Keratinocyte (primary cell): ENCODE measurements around the gene RIC3. TPM values are rescaled to one million over a fixed set of nuclear protein-coding genes. Genes with fewer than 3 reads are reported as not detected.

Experiments
- DNase-seq: peaks from one replicate; pipeline ENCODE4 v3.0.0-alpha.2; 2011; ENCODE audit warnings: low read depth, missing footprints, low spot score
- FAIRE-seq: peaks from 2 replicates; lab custom pipeline; 2011; peaks lifted over from hg19 to GRCh38; lab: Jason Lieb, UNC
- H2AFZ ChIP-seq: 2 replicates; pipeline ENCODE4 v1.6.0; 2012; ENCODE audit warnings: low read length, control low read depth, inconsistent platforms; ENCODE audit not compliant: control insufficient read depth
- H3K27ac ChIP-seq: 2 replicates; pipeline ENCODE4 v1.5.1; 2011; ENCODE audit warnings: low read length; ENCODE audit not compliant: control insufficient read depth, insufficient read depth
- H3K27me3 ChIP-seq: 3 replicates; pipeline ENCODE4 v1.6.0; 2011; ENCODE audit warnings: low read length; ENCODE audit not compliant: control insufficient read depth, insufficient read depth; ENCODE audit errors: extremely low read depth
- H3K36me3 ChIP-seq, 2 experiments: 2 replicates in 1 of 2; 3 replicates in 1 of 2; pipeline ENCODE4 v1.5.1; 2011; ENCODE audit warnings: low read length in 2 of 2, mild to moderate bottlenecking in 1 of 2; ENCODE audit not compliant: control insufficient read depth in 2 of 2, insufficient read depth in 2 of 2; ENCODE audit errors: extremely low read depth in 1 of 2
- H3K4me1 ChIP-seq: 3 replicates; pipeline ENCODE4 v1.5.1; 2011; ENCODE audit warnings: low read length; ENCODE audit not compliant: control insufficient read depth, insufficient read depth; ENCODE audit errors: extremely low read depth
- H3K4me2 ChIP-seq: 3 replicates; pipeline ENCODE4 v1.6.0; 2011; ENCODE audit warnings: low read depth, low read length; ENCODE audit not compliant: control insufficient read depth, insufficient read depth; ENCODE audit errors: extremely low read depth
- H3K4me3 ChIP-seq, 3 experiments: fragments of 200-600 bp in 1 of 3; sonication (generic) in 1 of 3; 2 replicates in 2 of 3; 3 replicates in 1 of 3; pipeline ENCODE4 v1.5.1; 2011 to 2016; ENCODE audit warnings: low read length in 3 of 3, mild to moderate bottlenecking in 3 of 3, control low read depth in 2 of 3, inconsistent platforms in 1 of 3, low read depth in 1 of 3, mixed read lengths in 1 of 3, mixed run types in 1 of 3, moderate library complexity in 1 of 3; ENCODE audit not compliant: control insufficient read depth in 2 of 3, insufficient read depth in 2 of 3; ENCODE audit errors: extremely low read depth in 1 of 3
- H3K79me2 ChIP-seq: 2 replicates; pipeline ENCODE4 v1.6.0; 2012; ENCODE audit warnings: low read length; ENCODE audit not compliant: control insufficient read depth, insufficient read depth
- H3K9ac ChIP-seq: 3 replicates; pipeline ENCODE4 v1.6.0; 2011; ENCODE audit warnings: low read length; ENCODE audit not compliant: control insufficient read depth, insufficient read depth; ENCODE audit errors: extremely low read depth
- H3K9me1 ChIP-seq: 3 replicates; pipeline ENCODE4 v1.6.0; 2011; ENCODE audit warnings: low read length; ENCODE audit not compliant: control insufficient read depth, insufficient read depth; ENCODE audit errors: extremely low read depth
- H3K9me3 ChIP-seq: 2 replicates; pipeline ENCODE4 v1.5.1; 2012; ENCODE audit warnings: low read depth, low read length; ENCODE audit not compliant: control insufficient read depth
- H4K20me1 ChIP-seq: 3 replicates; pipeline ENCODE4 v1.6.0; 2011; ENCODE audit warnings: low read length; ENCODE audit not compliant: control insufficient read depth, insufficient read depth; ENCODE audit errors: extremely low read depth
- EZH2 ChIP-seq: IDR thresholded peaks from one replicate; pipeline ENCODE4 v1.6.1; 2012; ENCODE audit warnings: inconsistent platforms, mild to moderate bottlenecking, low read length, moderate library complexity
- dilution Hi-C: fragments of 300-500 bp; cut with MboI; formaldehyde crosslinking; loops from one replicate; pipeline ENCODE4 v1.7.0; 2020; ENCODE audit warnings: low sequenced_read_pairs; ENCODE audit not compliant: extremely low pct_ligation_motif_present
- polyA plus RNA-seq, 5 experiments: library from polyadenylated mRNA; depleted of rRNA in 3 of 5; stranded (reverse) in 3 of 5; stranded (forward) in 1 of 5; unstranded in 1 of 5; fragments of >200 nt; gene quantifications; 1 replicate in 1 of 5; 2 replicates in 3 of 5; 3 replicates in 1 of 5; pipeline versions ENCODE4 v1.2.1 to v1.2.3, GENCODE V29; 2011 to 2012; ENCODE audit warnings: missing spikeins in 2 of 5, low read depth in 1 of 5, low replicate concordance in 1 of 5
- TF ChIP-seq, protein P1 (sequence below), 3 experiments: IDR thresholded peaks in 1 of 3; conservative IDR thresholded peaks in 1 of 3; optimal IDR thresholded peaks in 1 of 3; 2 replicates in 2 of 3; 3 replicates in 1 of 3; pipeline versions ENCODE3 to v1.5.1; 2011; ENCODE audit warnings: low read length in 3 of 3, mild to moderate bottlenecking in 3 of 3, moderate library complexity in 2 of 3, control low read depth in 1 of 3, inconsistent platforms in 1 of 3; ENCODE audit not compliant: insufficient read depth in 2 of 3; ENCODE audit errors: extremely low read depth in 1 of 3

The RIC3 gene
- polyA plus RNA-seq, 1 donor (not counting 4 experiments of a cell fraction or from before 2014, with no cell fraction given): 2.5 TPM

- Histone ChIP-seq H3K4me1 (peaks cover 9% of the 10 kb centered on the region), H3K4me3 (no peak overlapping the region), H3K9ac (no peak overlapping the region), H3K27me3 (no peaks in the 10 kb centered on the region), H3K4me2 (no peak overlapping the region), H2AFZ (no peak overlapping the region), H3K27ac (no peak overlapping the region), H3K9me3 (no peaks in the 10 kb centered on the region), H3K79me2 (no peaks in the 10 kb centered on the region), H3K36me3 (no peaks in the 10 kb centered on the region), H4K20me1 (no peaks in the 10 kb centered on the region), H3K9me1 (no peaks in the 10 kb centered on the region)
- dilution Hi-C loops: no loop called here
- DNase-seq: no peak
- no peak for TF ChIP-seq EZH2
- TF ChIP-seq, protein P1, sequence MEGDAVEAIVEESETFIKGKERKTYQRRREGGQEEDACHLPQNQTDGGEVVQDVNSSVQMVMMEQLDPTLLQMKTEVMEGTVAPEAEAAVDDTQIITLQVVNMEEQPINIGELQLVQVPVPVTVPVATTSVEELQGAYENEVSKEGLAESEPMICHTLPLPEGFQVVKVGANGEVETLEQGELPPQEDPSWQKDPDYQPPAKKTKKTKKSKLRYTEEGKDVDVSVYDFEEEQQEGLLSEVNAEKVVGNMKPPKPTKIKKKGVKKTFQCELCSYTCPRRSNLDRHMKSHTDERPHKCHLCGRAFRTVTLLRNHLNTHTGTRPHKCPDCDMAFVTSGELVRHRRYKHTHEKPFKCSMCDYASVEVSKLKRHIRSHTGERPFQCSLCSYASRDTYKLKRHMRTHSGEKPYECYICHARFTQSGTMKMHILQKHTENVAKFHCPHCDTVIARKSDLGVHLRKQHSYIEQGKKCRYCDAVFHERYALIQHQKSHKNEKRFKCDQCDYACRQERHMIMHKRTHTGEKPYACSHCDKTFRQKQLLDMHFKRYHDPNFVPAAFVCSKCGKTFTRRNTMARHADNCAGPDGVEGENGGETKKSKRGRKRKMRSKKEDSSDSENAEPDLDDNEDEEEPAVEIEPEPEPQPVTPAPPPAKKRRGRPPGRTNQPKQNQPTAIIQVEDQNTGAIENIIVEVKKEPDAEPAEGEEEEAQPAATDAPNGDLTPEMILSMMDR (optimal IDR thresholded peaks at IDR 0.05 in 1 of 3, IDR thresholded peaks at IDR 0.05 in 1 of 3, conservative IDR thresholded peaks at IDR 0.05 in 1 of 3; ENCODE audit: extremely low read depth in 1 of 3, insufficient read depth in 2 of 3, low read length in 3 of 3): no peak
- FAIRE-seq: no peak
These were observed 70.9 kb downstream of the RIC3 start for GRCh38 chr11:8097926-8098325.

DNA sequence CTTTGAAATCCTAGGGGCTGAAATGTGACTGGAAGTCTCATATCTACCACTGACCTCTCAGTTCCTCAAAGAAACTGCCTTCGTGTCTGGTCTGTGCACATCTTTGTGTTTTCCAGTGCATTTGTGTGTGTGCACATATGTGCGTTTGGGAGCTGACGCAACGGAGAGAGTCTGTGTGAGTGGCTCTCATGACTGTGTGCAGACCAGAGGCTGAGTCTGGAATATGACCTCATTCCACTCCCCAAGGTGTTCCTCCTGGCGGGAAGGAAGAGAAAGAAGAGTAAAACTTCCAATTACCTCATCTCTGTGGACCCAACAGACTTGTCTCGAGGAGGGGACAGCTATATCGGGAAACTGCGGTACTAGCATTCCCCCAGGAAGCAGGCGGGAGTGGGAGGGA, 71.4 kb downstream of the RIC3 start:
- H2AFZ ChIP-seq: no peak overlapping the region
- no peak overlapping the region for H3K27ac ChIP-seq
- dilution Hi-C loops: no loop called here
- H3K27me3 ChIP-seq: no peaks in the 10 kb centered on the region
- no peaks in the 10 kb centered on the region for H3K9me1 ChIP-seq
- H3K4me1 ChIP-seq: peaks cover 8% of the 10 kb centered on the region
- no peak overlapping the region for H3K4me2 ChIP-seq
- no peaks in the 10 kb centered on the region for H3K9me3 ChIP-seq
- TF ChIP-seq, protein P1 (optimal IDR thresholded peaks at IDR 0.05 in 1 of 3, IDR thresholded peaks at IDR 0.05 in 1 of 3, conservative IDR thresholded peaks at IDR 0.05 in 1 of 3; ENCODE audit: extremely low read depth in 1 of 3, insufficient read depth in 2 of 3, low read length in 3 of 3): no peak
- TF ChIP-seq EZH2: no peak
- no peaks in the 10 kb centered on the region for H4K20me1 ChIP-seq
- FAIRE-seq: no peak
- H3K9ac ChIP-seq: no peak overlapping the region
- H3K79me2 ChIP-seq: no peaks in the 10 kb centered on the region
- no peak overlapping the region for H3K4me3 ChIP-seq
- DNase-seq: no peak
- H3K36me3 ChIP-seq: no peaks in the 10 kb centered on the region
